PC-9 (cell line): ENCODE data around the gene NAPG.

Source experiments
- EZH2 ChIP-seq: fragments of 200-600 bp; sonication (generic); IDR thresholded peaks from 2 replicates; pipeline ENCODE4 v1.8.0; 2017; ENCODE audit warnings: antibody characterized with exemption, low read depth
- TF ChIP-seq, protein P1 (sequence below): fragments of 200-600 bp; sonication (generic); conservative IDR thresholded peaks from 2 replicates; pipeline ENCODE4 v1.6.1; 2017; ENCODE audit warnings: mixed run types, antibody characterized with exemption, mild to moderate bottlenecking, moderate library complexity

DNA sequence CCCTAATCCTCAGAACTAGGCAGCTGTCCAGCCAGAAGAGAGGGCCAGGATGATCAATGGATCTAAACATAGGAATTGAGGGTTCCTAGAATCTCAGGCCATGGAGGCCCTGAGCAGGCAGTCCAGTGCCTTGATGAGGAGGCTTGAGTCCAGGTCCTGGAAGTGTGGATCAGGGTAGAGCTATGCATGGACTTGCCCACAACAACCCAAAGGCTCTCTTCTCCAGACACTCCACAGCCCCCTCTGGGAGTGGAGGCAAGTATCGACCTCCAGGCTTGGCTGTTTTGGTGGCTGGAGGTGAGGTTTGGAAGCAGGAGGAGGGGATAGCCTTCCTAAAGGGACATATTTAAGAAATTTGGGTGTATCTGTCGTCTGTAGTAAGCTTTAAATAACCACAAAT is 45.7 kb downstream of the NAPG start:
- TF ChIP-seq EZH2: no peak
- TF ChIP-seq, protein P1, sequence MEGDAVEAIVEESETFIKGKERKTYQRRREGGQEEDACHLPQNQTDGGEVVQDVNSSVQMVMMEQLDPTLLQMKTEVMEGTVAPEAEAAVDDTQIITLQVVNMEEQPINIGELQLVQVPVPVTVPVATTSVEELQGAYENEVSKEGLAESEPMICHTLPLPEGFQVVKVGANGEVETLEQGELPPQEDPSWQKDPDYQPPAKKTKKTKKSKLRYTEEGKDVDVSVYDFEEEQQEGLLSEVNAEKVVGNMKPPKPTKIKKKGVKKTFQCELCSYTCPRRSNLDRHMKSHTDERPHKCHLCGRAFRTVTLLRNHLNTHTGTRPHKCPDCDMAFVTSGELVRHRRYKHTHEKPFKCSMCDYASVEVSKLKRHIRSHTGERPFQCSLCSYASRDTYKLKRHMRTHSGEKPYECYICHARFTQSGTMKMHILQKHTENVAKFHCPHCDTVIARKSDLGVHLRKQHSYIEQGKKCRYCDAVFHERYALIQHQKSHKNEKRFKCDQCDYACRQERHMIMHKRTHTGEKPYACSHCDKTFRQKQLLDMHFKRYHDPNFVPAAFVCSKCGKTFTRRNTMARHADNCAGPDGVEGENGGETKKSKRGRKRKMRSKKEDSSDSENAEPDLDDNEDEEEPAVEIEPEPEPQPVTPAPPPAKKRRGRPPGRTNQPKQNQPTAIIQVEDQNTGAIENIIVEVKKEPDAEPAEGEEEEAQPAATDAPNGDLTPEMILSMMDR: no peak
